WERI-Rb-1 (cell line): ENCODE data around the gene TNFRSF19.

Source experiments
- DNase-seq: peaks from one replicate; pipeline ENCODE4 v3.0.0-alpha.2; 2020
- H3K27ac ChIP-seq: fragments of 250-450 bp; sonication (Bioruptor Pico); 2 replicates; pipeline ENCODE4 v1.5.1; 2020; ENCODE audit warnings: mild to moderate bottlenecking, moderate library complexity
- H3K27me3 ChIP-seq: fragments of 250-450 bp; sonication (Bioruptor Pico); 2 replicates; pipeline ENCODE4 v1.5.1; 2021; ENCODE audit warnings: mild to moderate bottlenecking, low read depth, moderate library complexity; ENCODE audit not compliant: insufficient read depth, severe bottlenecking
- H3K36me3 ChIP-seq: fragments of 250-450 bp; sonication (Bioruptor Pico); 2 replicates; pipeline ENCODE4 v1.5.1; 2020; ENCODE audit warnings: mild to moderate bottlenecking, moderate library complexity
- H3K4me3 ChIP-seq: 2 replicates; pipeline ENCODE4 v1.5.1; 2011; ENCODE audit warnings: low read depth, mild to moderate bottlenecking, control low read depth, low read length
- H3K9me3 ChIP-seq: fragments of 250-450 bp; sonication (Bioruptor Pico); 2 replicates; pipeline ENCODE4 v1.5.1; 2021; ENCODE audit warnings: mild to moderate bottlenecking, moderate library complexity; ENCODE audit not compliant: severe bottlenecking
- TF ChIP-seq, protein P1 (sequence below): IDR thresholded peaks from 2 replicates; pipeline ENCODE4 v1.5.1; 2011; ENCODE audit warnings: low read depth, mild to moderate bottlenecking, control low read depth, inconsistent platforms, low read length

The TNFRSF19 gene

GRCh38 chr13:23554000-23554399 is 16.2 kb upstream of the TNFRSF19 start:
- TF ChIP-seq, protein P1, sequence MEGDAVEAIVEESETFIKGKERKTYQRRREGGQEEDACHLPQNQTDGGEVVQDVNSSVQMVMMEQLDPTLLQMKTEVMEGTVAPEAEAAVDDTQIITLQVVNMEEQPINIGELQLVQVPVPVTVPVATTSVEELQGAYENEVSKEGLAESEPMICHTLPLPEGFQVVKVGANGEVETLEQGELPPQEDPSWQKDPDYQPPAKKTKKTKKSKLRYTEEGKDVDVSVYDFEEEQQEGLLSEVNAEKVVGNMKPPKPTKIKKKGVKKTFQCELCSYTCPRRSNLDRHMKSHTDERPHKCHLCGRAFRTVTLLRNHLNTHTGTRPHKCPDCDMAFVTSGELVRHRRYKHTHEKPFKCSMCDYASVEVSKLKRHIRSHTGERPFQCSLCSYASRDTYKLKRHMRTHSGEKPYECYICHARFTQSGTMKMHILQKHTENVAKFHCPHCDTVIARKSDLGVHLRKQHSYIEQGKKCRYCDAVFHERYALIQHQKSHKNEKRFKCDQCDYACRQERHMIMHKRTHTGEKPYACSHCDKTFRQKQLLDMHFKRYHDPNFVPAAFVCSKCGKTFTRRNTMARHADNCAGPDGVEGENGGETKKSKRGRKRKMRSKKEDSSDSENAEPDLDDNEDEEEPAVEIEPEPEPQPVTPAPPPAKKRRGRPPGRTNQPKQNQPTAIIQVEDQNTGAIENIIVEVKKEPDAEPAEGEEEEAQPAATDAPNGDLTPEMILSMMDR, result no peak
- H3K27me3 ChIP-seq, result no peaks in the 10 kb centered on the region
- no peak overlapping the region for H3K4me3 ChIP-seq
- no peaks in the 10 kb centered on the region for H3K36me3 ChIP-seq
- no peaks in the 10 kb centered on the region for H3K9me3 ChIP-seq
- H3K27ac ChIP-seq, result no peak overlapping the region
- no peak for DNase-seq

- Histone ChIP-seq H3K27ac (no peak overlapping the region), H3K4me3 (no peak overlapping the region), H3K9me3 (no peaks in the 10 kb centered on the region), H3K27me3 (no peaks in the 10 kb centered on the region), H3K36me3 (no peaks in the 10 kb centered on the region)
- DNase-seq, result no peak
- TF ChIP-seq, protein P1, result no peak
These were observed 13.2 kb upstream of the TNFRSF19 start for GRCh38 chr13:23557043-23557442.

GRCh38 chr13:23557733-23558132 is 12.5 kb upstream of the TNFRSF19 start:
- DNase-seq, result no peak
- TF ChIP-seq, protein P1, result no peak
- Histone ChIP-seq H3K4me3 (no peak overlapping the region), H3K27ac (no peak overlapping the region), H3K9me3 (no peaks in the 10 kb centered on the region), H3K27me3 (no peaks in the 10 kb centered on the region), H3K36me3 (no peaks in the 10 kb centered on the region)

DNA sequence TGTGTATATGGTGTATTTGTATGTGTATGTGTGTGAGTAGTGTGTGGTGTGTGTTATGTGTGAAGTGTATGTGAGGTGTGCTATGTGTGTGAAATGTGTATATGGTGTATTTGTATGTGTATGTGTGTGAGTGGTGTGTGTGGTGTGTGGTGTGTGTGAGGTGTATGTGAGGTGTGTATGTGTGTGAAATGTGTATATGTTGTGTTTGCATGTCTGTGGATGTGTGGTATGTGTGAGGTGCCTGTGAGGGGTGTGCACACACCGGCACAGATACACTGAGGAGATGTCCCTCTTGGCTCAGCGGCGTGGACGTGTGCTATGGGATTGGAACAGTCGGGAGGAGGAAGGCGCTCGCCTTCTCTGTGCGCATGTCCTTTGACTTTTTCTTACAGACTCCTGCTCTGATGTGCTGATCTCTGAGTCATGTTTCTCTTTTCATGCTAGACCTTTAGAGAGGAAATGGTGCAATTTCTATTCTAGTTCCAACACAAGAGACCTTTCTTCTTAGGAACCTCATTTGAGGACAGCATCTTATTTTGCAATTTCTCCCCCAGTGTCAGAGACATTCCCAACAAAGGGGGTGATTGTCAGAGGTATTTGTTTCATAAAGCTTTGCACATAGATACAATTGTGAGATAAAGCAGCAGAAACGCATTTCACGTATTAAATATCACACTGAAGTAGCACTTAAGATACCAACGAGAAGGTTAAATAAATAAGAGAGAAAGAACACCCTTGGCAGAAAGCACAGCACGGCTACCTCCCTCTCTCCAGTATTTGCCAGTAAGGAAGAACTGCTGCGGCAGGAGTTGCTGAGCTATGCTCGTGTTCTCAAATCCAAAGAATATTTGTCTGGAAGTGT is 11.3 kb upstream of the TNFRSF19 start:
- Histone ChIP-seq H3K9me3 (no peaks in the 10 kb centered on the region), H3K27ac (no peak overlapping the region), H3K36me3 (no peaks in the 10 kb centered on the region), H3K4me3 (no peak overlapping the region), H3K27me3 (no peaks in the 10 kb centered on the region)
- DNase-seq, result no peak
- TF ChIP-seq, protein P1, result no peak

GRCh38 chr13:23560571-23561089 is 9.6 kb upstream of the TNFRSF19 start:
- DNase-seq, result no peak
- Histone ChIP-seq H3K27ac (no peak overlapping the region), H3K27me3 (no peaks in the 10 kb centered on the region), H3K4me3 (no peak overlapping the region), H3K9me3 (no peaks in the 10 kb centered on the region), H3K36me3 (no peaks in the 10 kb centered on the region)
- TF ChIP-seq, protein P1, result no peak
